Transverse colon (tissue), 4 donors: ENCODE data around the gene POLR2J.
"Not testable (repeated sequence)": the region's sequence is repeated elsewhere in the genome, so short reads cannot be mapped to it uniquely, and the experiment has no call there.

ENCODE experiments used
- POLR2A ChIP-seq: fragments of 450-650 bp; IDR thresholded peaks from one replicate; pipeline ENCODE4 v1.6.1; 2016; ENCODE audit warnings: antibody characterized with exemption, mild to moderate bottlenecking, moderate library complexity
- POLR2AphosphoS5 ChIP-seq, 3 donors: sonication (generic); formaldehyde crosslinking; IDR thresholded peaks; one replicate each; pipeline ENCODE4 v1.6.1; 2016; ENCODE audit warnings: antibody characterized with exemption in 3 of 3
- TF ChIP-seq, protein P1 (sequence below), 5 experiments: fragments of 200-600 bp in 3 of 5; fragments of 450-650 bp in 2 of 5; sonication (generic) in 3 of 5; IDR thresholded peaks; 1 replicate in 2 of 5; 2 replicates in 3 of 5; pipeline ENCODE4 v1.5.1; 2016 to 2017; ENCODE audit warnings: antibody characterized with exemption in 5 of 5, inconsistent platforms in 3 of 5, mild to moderate bottlenecking in 2 of 5, moderate library complexity in 1 of 5

DNA sequence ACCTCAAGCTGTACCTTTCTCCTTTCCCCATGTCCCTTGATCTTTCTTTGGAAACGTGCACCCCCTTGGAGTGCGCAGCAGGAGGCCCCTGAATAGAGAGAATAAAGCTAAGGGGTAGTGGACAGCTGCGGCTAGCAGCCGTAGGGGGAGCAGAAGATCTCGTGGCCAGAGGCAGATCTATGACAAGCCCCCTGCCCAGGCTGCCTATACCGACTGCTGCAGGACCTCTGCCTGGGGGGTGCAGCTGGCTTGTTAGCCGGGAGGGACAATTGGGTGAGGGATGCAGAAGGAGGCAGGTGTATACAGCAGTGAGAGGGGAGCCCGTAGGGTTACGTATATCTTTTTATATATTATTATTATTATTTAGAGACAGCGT, 475 bp upstream of the POLR2J start:
- TF ChIP-seq, protein P1, sequence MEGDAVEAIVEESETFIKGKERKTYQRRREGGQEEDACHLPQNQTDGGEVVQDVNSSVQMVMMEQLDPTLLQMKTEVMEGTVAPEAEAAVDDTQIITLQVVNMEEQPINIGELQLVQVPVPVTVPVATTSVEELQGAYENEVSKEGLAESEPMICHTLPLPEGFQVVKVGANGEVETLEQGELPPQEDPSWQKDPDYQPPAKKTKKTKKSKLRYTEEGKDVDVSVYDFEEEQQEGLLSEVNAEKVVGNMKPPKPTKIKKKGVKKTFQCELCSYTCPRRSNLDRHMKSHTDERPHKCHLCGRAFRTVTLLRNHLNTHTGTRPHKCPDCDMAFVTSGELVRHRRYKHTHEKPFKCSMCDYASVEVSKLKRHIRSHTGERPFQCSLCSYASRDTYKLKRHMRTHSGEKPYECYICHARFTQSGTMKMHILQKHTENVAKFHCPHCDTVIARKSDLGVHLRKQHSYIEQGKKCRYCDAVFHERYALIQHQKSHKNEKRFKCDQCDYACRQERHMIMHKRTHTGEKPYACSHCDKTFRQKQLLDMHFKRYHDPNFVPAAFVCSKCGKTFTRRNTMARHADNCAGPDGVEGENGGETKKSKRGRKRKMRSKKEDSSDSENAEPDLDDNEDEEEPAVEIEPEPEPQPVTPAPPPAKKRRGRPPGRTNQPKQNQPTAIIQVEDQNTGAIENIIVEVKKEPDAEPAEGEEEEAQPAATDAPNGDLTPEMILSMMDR (IDR thresholded peaks at IDR 0.05), result not testable (repeated sequence)
- not testable (repeated sequence) for TF ChIP-seq POLR2AphosphoS5 (IDR thresholded peaks at IDR 0.05); POLR2A
